ENCODE results near the gene CYSRT1. TPM values are rescaled to one million over a fixed set of nuclear protein-coding genes. Genes with fewer than 3 reads are reported as not detected.

CYSRT1 gene
- polyA plus RNA-seq, 1 of the 3 experiments (the other 2 are of a cell fraction), result 2.1 TPM

GRCh38 chr9:137175345-137175961 lies 49.5 kb upstream of the CYSRT1 start:
- WGBS (ENCODE audit: low lambda C conversion rate), result 89% methylated on average over 8 of the region's 33 CpGs
- POLR2A ChIA-PET, result no interaction called here

DNA sequence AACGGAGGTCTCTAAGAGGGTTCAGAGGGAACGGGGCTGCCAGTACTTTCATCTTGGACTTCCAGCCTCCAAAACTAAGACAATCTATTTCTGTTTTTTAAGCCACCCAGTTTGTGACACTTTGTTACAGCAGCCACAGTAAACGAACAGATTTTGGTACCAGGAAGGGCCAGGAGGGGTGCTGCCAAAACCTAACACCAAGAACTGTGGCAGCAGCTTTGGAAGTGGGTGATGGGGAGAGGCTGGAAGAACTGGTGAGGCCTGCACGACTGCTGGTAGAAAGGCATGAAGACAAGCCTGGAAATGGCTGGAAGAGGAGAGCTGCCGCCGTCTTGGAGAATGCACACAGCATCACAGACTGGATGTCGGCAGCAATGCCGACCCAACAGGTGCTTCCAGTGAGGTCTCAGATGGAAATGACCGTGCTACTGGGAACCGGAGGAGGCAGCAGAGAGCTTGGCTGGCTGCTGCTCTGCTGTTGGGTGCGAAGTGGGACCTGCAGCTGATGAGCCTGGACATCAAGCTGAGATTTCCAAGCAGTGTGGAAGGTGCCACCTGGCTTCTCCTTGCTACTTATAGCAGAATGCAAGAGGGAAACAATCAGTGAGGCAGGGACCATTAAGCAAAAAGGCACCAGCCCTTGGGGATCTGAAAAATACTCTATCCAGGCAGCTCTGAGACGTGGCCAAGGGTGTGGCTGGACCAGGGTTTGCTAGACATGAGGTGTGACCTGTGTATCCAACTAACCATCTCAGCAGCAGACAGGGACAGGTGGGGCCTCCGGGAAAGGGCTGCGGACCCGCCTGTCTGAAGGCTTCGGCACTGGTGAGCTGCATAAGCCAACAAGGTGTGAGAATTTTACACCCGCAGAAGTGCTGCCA lies 48.4 kb upstream of the CYSRT1 start:
- H3K9me2 ChIP-seq, result no peaks in the 10 kb centered on the region
- H3K4me1 ChIP-seq (ENCODE audit: control insufficient read depth in 1 of 2, insufficient read depth in 2 of 2, low read depth in 1 of 2, low read length in 1 of 2), result peaks cover 0 to 19% of the 10 kb centered on the region in 2 experiments; a peak in 1 of 4 replicates
- no peaks in the 10 kb centered on the region for H3K79me2 ChIP-seq (ENCODE audit: insufficient read depth)
- peaks cover 0 to 29% of the 10 kb centered on the region in 2 experiments for H3K36me3 ChIP-seq (replicated peaks in 1 of 2; ENCODE audit: control insufficient read depth in 1 of 2, insufficient read depth in 2 of 2, low read length in 1 of 2)
- H3F3A ChIP-seq (replicated peaks; ENCODE audit: insufficient read depth), result no peaks in the 10 kb centered on the region
- H3K27me3 ChIP-seq (ENCODE audit: insufficient read depth), result no peaks in the 10 kb centered on the region
- H3K9me3 ChIP-seq, result no peaks in the 10 kb centered on the region
- TF ChIP-seq RAD21 (IDR thresholded peaks at IDR 0.05; ENCODE audit: low read length) (peak; percentile 29), CTCF (IDR thresholded peaks at IDR 0.05) (peak; percentile 35)
- TF ChIP-seq, protein P1, sequence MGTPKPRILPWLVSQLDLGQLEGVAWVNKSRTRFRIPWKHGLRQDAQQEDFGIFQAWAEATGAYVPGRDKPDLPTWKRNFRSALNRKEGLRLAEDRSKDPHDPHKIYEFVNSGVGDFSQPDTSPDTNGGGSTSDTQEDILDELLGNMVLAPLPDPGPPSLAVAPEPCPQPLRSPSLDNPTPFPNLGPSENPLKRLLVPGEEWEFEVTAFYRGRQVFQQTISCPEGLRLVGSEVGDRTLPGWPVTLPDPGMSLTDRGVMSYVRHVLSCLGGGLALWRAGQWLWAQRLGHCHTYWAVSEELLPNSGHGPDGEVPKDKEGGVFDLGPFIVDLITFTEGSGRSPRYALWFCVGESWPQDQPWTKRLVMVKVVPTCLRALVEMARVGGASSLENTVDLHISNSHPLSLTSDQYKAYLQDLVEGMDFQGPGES (IDR thresholded peaks at IDR 0.05; ENCODE audit: low read depth, low read length), result no peak
- no peak overlapping the region for H3K27ac ChIP-seq (ENCODE audit: low read depth in 2 of 2, low read length in 1 of 2)
- no peak for DNase-seq
- POLR2A ChIA-PET, result no interaction called here
- no peak overlapping the region for H3K9ac ChIP-seq
- H4K20me1 ChIP-seq (ENCODE audit: insufficient read depth), result no peaks in the 10 kb centered on the region
- H2AFZ ChIP-seq (ENCODE audit: low read depth), result no peak overlapping the region
- WGBS (ENCODE audit: low lambda C conversion rate), result 68% methylated on average over 17 of the region's 17 CpGs
- no peak overlapping the region for H3K4me2 ChIP-seq
- H3K4me3 ChIP-seq (ENCODE audit: low read depth in 2 of 2, low read length in 1 of 2), result no peak overlapping the region
- CTCF ChIA-PET, result interaction anchor here (0.6 to 2.0 kb wide), 7 partner anchors 13 to 130 kb away, joined by 3 to 7 read pairs (median 3); partner anchors contain the start of genes DPP7, GRIN1 and NPDC1

More at GRCh38 chr9:137175345-137175961, 49.5 kb upstream of the CYSRT1 start:
- Histone ChIP-seq H3K4me1 (ENCODE audit: control insufficient read depth in 1 of 2, insufficient read depth in 2 of 2, low read depth in 1 of 2, low read length in 1 of 2) (peaks cover 0 to 19% of the 10 kb centered on the region in 2 experiments; a peak in 1 of 4 replicates), H3K79me2 (ENCODE audit: insufficient read depth) (no peaks in the 10 kb centered on the region), H3F3A (replicated peaks; ENCODE audit: insufficient read depth) (no peaks in the 10 kb centered on the region), H3K9ac (no peak overlapping the region), H3K9me2 (no peaks in the 10 kb centered on the region), H3K4me2 (no peak overlapping the region), H3K27ac (ENCODE audit: low read depth in 2 of 2, low read length in 1 of 2) (no peak overlapping the region), H4K20me1 (ENCODE audit: insufficient read depth) (no peaks in the 10 kb centered on the region), H3K9me3 (no peaks in the 10 kb centered on the region), H3K36me3 (replicated peaks in 1 of 2; ENCODE audit: control insufficient read depth in 1 of 2, insufficient read depth in 2 of 2, low read length in 1 of 2) (peaks cover 0 to 18% of the 10 kb centered on the region in 2 experiments), H3K27me3 (ENCODE audit: insufficient read depth) (0 out of 2 replicates have a peak, but pooled peaks cover 2% of the 10 kb centered on the region), H2AFZ (ENCODE audit: low read depth) (no peak overlapping the region), H3K4me3 (ENCODE audit: low read depth in 2 of 2, low read length in 1 of 2) (no peak overlapping the region)
- TF ChIP-seq EZH2phosphoT487 (IDR thresholded peaks at IDR 0.05; ENCODE audit: borderline replicate concordance, low read depth) (no peak), RXRA (IDR thresholded peaks at IDR 0.05; ENCODE audit: borderline replicate concordance, low read depth) (no peak), YY1 (IDR thresholded peaks at IDR 0.05; ENCODE audit: low read depth) (no peak), JUND (IDR thresholded peaks at IDR 0.05) (no peak), CHD2 (IDR thresholded peaks at IDR 0.05; ENCODE audit: low read length, partially characterized antibody) (no peak), CTCF (IDR thresholded peaks at IDR 0.05) (no peak), POLR2AphosphoS5 (IDR thresholded peaks at IDR 0.05; ENCODE audit: low read depth, low read length) (no peak)
- no peak for DNase-seq
- CTCF ChIA-PET, result interaction anchor here (1.2 to 2.0 kb wide), 2 partner anchors 13 to 26 kb away, joined by 7 read pairs; partner anchors contain the start of genes ANAPC2 and SSNA1
